ENCODE measurements around the gene ITLN2. TPM values are rescaled to one million over a fixed set of nuclear protein-coding genes. Genes with fewer than 3 reads are reported as not detected.
A peak's percentile ranks its signal among the peaks of the same experiment; 100 is the strongest.
"Not testable (repeated sequence)": the region's sequence is repeated elsewhere in the genome, so short reads cannot be mapped to it uniquely, and the experiment has no call there.

ITLN2 gene
- total RNA-seq, 1 donor from 2014 or later: not detected

GRCh38 chr1:160952129-160952510 lies 2.5 kb downstream of the ITLN2 start:
- no peak for DNase-seq

GRCh38 chr1:160951443-160952128 lies 3.0 kb downstream of the ITLN2 start:
- peak; percentile 67 for DNase-seq

DNA sequence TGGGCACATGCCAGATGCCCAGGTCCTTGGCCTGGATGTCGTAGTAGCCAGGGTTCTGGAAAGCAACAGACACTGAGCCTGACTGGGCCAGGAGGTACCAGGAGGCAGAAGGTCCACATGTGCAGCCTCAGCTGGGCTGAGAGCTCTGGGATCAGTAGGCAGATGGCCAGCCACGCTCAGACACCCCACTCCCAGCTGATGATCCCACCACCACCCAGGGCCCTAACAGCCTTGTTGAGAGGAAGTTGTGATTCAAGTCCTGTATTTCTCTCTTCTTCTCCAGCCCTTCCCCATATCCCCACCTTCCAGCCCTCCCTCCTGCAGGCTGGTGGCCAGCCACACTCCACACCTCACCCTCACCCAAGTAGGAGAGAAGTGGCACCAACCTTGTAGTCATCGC lies 4.0 kb downstream of the ITLN2 start:
- DNase-seq: no peak

DNA sequence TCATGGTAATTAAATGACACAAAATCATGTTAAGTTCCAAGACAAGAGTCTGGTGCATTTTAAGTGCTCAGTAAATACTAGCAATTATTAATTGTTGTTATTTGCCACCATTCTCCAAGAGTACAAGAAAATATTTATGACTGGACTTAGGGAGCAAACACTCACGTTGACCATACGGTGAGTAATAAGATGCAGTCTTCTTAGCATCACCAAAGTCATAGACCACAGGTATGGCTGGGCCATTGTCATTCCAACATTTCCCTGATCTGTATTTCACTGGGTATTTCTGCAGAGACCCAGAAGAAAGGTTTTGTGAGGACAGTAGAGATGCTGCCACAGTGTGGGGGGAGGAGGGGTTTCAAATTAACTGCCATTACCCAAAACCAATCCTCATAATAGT lies 4.7 kb downstream of the ITLN2 start:
- DNase-seq: no peak

- not testable (repeated sequence) for DNase-seq
Observed at GRCh38 chr1:160949216-160949880, 5.3 kb downstream of the ITLN2 start.

DNA sequence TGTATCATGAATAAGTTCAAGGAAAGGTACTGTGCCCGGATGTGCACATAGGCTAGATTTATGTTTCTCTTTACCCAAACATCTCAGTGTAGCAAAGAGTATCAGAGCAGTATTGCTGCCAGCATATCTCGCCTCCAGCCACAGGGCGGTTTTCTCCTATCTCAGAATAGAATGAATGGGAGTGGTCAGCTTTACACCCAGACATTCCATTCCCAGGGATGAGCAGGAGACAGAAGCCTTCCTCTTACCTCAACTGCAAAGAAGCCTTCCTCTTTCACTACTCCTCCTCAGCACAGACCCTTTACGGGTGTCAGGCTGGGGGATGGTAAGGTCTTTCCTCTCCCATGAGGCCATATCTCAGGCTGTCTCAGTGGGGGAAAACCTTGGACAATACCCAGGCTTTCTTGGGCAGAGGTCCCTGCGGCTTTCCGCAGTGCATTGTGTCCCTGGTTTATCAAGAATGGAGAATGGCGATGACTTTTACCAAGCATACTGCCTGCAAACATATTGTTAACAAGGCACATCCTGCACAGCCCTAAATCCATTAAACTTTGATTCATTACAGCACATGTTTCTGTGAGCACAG lies 7.3 kb downstream of the ITLN2 start:
- not testable (repeated sequence) for DNase-seq

DNA sequence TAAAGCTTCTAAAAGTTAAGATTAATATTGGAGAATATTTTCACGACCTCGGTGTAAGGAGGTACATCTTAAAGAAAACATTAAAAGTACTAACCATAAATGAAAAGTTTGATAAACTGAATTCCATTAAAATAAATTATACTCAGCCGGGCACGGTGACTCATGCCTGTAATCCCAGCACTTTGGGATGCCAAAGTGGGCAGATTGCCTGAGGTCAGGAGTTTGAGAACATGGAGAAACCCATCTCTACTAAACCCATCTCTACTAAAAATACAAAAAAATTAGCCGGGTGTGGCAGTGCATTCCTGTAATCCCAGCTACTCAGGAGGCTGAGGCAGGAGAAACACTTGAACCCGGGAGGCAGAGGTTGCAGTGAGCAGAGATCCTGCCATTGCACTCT lies 8.7 kb downstream of the ITLN2 start:
- not testable (repeated sequence) for DNase-seq

GRCh38 chr1:160945079-160945478 lies 9.5 kb downstream of the ITLN2 start:
- DNase-seq: peak; percentile 6

DNA sequence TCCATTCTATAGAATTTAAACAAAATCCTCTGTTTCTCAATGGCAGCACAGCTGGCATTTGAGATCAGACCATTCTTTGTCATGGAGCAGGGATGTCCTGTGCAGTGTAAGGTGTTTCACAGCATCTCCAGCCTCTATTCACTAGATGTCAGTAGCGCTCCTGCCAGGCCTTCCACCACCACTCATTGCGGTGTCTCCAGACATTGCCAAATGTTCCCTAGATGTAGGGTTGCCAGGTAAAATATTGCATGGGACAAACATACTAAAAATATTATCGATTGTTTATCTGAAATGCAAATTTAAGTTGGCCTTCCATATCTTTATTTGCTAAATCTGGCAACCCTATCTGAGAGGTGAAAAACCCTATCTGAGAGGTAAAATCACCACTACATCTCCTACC lies 11.7 kb downstream of the ITLN2 start:
- DNase-seq: no peak

GRCh38 chr1:160936666-160937065 lies 17.9 kb downstream of the ITLN2 start:
- DNase-seq: not testable (repeated sequence)

- peak; percentile 80 for DNase-seq
Observed at GRCh38 chr1:160935527-160936258, 18.9 kb downstream of the ITLN2 start.

DNA sequence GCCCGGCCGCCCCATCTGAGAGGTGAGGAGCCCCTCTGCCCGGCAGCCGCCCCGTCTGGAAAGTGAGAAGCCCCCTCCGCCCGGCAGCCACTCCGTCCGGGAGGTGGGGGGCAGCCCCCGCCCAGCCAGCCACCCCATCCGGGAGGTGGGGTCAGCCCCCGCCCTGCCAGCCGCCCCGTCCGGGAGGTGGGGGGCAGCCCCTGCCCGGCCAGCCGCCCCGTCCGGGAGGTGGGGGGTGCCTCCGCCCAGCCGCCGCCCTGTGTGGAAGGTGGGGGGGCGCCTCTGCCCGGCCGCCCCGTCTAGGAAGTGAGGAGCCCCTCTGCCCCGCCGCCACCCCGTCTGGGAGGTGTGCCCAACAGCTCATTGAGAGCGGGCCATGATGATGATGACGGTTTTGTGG lies 21.3 kb downstream of the ITLN2 start:
- not testable (repeated sequence) for DNase-seq

DNA sequence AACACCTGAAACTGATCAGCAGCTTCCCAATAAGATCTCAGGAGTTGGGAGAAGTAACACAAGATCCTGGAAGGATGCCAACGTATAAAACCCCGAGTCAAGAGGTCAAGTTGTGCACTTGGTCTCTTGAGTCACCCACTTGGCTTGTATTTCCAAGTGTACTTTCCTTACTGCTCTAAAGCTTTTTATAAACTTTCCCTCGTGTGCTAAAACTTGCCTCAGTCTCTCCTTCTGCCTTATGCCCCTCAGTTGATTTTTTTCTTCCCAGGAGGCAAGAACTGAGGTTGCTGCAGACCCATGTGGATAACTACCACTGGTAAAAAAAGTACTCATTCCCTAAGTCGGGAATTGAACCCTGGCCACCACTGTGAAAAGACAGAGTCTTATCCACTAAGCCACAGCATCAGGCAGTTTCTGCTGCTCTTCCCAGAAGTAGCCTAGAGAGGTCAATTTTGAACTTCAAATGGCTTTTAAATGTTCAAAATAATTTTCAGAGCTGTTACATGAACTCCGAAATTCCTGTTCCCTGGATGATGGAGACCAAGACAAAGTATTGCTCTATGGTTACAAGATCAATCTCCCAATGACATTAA lies 28.9 kb downstream of the ITLN2 start:
- no peak for DNase-seq

DNA sequence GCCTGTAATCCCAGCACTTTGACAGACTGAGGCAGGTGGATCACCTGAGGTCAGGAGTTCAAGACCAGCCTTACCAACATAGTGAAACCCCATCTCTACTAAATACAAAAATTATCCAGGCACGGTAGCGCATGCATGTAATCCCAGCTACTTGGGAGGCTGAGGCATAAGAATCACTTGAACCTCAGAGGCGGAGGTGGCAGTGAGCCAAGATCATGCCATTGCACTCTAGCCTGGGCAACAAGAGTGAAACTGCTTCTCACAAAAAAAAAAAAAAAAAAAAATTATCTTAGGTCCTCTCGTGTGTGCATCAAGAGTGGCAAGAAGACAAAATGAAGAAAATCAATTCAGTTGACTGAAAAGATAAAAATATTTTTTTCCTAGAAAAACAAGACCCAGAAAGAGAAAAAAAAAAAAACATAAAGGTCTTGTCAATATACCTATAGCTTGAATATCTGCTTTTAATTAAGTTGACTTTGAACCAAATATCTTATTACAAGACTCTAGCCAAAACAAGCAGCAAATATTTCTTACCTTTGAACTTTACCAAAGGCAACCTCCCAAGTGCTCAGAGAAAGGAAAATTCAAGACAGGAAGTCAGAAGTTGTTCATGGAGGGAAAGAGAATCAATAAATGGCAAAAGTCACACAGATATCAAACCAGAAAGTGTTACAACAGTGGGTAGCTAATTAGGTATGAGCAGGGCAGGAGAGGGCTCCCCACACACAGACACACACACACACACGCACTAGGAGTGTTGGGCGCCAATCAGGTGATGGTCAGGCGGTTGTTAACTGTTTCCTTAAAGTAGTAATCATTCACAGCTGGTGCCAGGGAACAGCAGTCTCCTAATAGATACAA lies 29.6 kb downstream of the ITLN2 start:
- DNase-seq: no peak

DNA sequence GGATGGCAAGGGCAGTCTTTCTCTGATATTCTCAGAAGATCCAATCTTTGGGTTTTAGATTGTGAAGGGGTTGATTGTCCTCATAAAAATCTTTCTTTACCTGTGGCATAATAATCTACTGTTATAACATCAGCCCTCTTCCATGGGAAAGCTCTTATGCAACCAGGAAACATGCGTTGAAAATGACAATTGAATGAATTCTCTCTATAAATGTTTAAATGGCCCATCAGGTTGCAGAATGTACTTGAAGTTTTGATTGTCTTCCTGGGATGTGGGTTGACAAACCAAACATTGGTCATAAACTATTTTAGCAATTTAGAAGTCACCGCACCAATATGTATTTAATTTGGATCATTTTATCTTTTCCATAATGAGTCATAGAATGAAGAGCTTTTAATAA lies 37.9 kb downstream of the ITLN2 start:
- DNase-seq: no peak

- not testable (repeated sequence) for DNase-seq
Observed at GRCh38 chr1:160913229-160913628, 41.4 kb downstream of the ITLN2 start.

DNA sequence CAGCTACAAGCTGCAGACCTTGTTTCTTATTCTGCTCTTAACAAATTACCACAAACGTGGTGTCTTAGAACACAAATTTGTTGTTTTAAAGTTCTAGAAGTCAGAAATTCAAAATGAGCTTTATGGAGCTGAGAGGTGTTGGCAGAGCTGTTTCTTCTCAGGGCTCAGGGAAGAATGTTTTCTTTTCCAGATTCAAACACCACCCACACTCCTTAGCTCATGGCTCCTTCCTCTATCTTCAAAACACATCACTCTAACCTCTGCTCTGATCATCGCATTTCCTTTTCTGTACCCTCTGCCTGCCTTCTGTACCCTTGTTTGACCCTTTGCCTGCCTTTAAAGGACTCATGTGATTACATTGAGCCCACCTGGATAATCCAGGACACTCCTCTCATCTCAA lies 42.7 kb downstream of the ITLN2 start:
- DNase-seq: no peak

GRCh38 chr1:160911441-160911840 lies 43.2 kb downstream of the ITLN2 start:
- no peak for DNase-seq

DNA sequence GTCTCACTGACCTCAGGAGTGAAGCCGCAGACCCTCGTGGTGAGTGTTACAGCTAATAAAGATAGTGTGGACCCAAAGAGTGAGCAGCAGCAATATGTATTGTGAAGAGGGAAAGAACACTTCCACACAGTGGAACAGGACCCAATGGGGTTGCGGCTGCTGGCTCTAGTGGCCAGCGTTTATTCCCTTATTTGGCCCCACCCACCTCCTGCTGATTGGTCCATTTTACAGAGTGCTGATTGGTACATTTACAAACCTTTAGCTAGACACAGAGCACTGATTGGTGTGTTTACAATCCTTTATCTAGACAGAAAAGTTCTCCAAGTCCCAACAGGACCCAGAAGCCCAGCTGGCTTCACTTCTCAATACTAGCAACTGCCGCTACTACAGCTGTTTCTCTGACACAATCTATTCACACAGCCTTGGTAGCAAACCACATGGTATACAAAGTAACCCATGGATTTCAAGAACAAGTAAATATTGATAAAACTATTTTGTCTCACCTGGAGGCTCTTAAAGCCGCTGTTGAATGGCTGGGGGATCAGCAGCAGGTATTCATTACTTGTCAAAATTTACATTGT lies 44.3 kb downstream of the ITLN2 start:
- no peak for DNase-seq

DNA sequence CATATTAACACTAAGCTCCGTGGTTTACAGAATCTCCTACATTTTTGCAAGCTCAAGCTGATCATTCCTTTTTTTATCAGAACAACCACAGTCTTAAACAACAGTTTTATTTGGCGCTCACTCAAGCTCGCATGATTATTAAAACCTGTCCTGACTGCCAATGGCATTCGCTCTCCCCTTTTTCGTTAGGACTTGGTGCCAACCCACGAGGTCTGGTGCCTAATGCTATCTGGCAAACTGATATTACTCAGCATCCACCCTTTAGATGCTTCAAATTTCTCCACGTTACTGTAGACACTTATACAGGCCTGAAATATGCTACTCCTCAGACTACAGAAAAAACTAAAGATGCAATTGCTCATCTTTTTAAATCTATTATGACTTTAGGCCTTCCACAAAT lies 46.6 kb downstream of the ITLN2 start:
- DNase-seq: no peak

- DNase-seq: no peak
Observed at GRCh38 chr1:160905617-160905989, 49.0 kb downstream of the ITLN2 start.
